Activated naive CD4-positive, alpha-beta T cell treated with anti-CD3 and anti-CD28 coated beads for 36 hours (primary cell): ENCODE results near the gene ENAH. TPM values are rescaled to one million over a fixed set of nuclear protein-coding genes. Genes with fewer than 3 reads are reported as not detected.
A peak's percentile ranks its signal among the peaks of the same experiment; 100 is the strongest.

ENCODE experiments used
- CTCF ChIA-PET: fragments of 350-600 bp; sonication (Branson Sonifier 250); formaldehyde crosslinking; loops from one replicate; lab custom pipeline; 2021; ENCODE audit warnings: antibody characterized with exemption; lab: Charles Lee
- DNase-seq: peaks from one replicate; pipeline ENCODE4 v3.0.0-alpha.2; 2020
- H3K27ac Mint-ChIP-seq: one replicate; pipeline ENCODE4 v1.8.0; 2021; ENCODE audit warnings: mild to moderate bottlenecking, mixed read lengths
- H3K27me3 Mint-ChIP-seq: one replicate; pipeline ENCODE4 v1.8.0; 2021; ENCODE audit warnings: low read depth, mixed read lengths
- H3K36me3 Mint-ChIP-seq: one replicate; pipeline ENCODE4 v1.8.0; 2021; ENCODE audit warnings: low read depth, mixed read lengths
- H3K4me1 Mint-ChIP-seq: one replicate; pipeline ENCODE4 v1.8.0; 2021; ENCODE audit warnings: low read depth, mixed read lengths
- H3K4me3 Mint-ChIP-seq: one replicate; pipeline ENCODE4 v1.8.0; 2021; ENCODE audit warnings: mild to moderate bottlenecking, moderate library complexity, mixed read lengths
- H3K9me3 Mint-ChIP-seq: one replicate; pipeline ENCODE4 v1.8.0; 2021; ENCODE audit warnings: mixed read lengths
- intact Hi-C: fragments of 100-400 bp; cut with micrococcal nuclease; formaldehyde crosslinking; loops from one replicate; pipeline ENCODE4 v1.15.1; 2023
- total RNA-seq, 2 experiments: library from RNA; stranded (reverse); gene quantifications; one replicate each; pipeline ENCODE4 v1.2.3, GENCODE V29; 2021

The ENAH gene
- total RNA-seq, 2 experiments from 2014 or later: 0.91 to 2.0 TPM

GRCh38 chr1:225467193-225468020 lies 185.5 kb downstream of the ENAH start:
- intact Hi-C loops: loop anchor here (1.0 to 2.0 kb wide), 9 partner anchors 8 to 719 kb away; partner anchors contain the start of genes ACBD3, H3-3A, LBR and PYCR2
- no peaks in the 10 kb centered on the region for H3K36me3 Mint-ChIP-seq
- peak overlapping the region; percentile 99 for H3K27ac Mint-ChIP-seq
- peaks cover 17% of the 10 kb centered on the region for H3K4me1 Mint-ChIP-seq
- H3K9me3 Mint-ChIP-seq: no peaks in the 10 kb centered on the region
- CTCF ChIA-PET: interaction anchor here (0.7 to 3.5 kb wide), 10 partner anchors 10 to 444 kb away, joined by 3 to 14 read pairs (median 4); partner anchors contain the start of gene SRP9
- peak overlapping the region; percentile 90 for H3K4me3 Mint-ChIP-seq
- DNase-seq: peak; percentile 91
- no peaks in the 10 kb centered on the region for H3K27me3 Mint-ChIP-seq

- H3K4me3 Mint-ChIP-seq: peak overlapping the region; percentile 90
- no peaks in the 10 kb centered on the region for H3K9me3 Mint-ChIP-seq
- CTCF ChIA-PET: interaction anchor here (0.7 to 3.5 kb wide), 2 partner anchors 11 to 84 kb away, joined by 3 to 14 read pairs; no protein-coding TSS in a partner anchor
- intact Hi-C loops: loop anchor here (1.0 to 2.0 kb wide), 9 partner anchors 8 to 719 kb away; partner anchors contain the start of genes ACBD3, H3-3A, LBR and PYCR2
- DNase-seq: no peak
- no peaks in the 10 kb centered on the region for H3K27me3 Mint-ChIP-seq
- peak overlapping the region; percentile 99 for H3K27ac Mint-ChIP-seq
- peaks cover 20% of the 10 kb centered on the region for H3K4me1 Mint-ChIP-seq
- H3K36me3 Mint-ChIP-seq: no peaks in the 10 kb centered on the region
Measured at GRCh38 chr1:225466848-225467192, 186.1 kb downstream of the ENAH start.

GRCh38 chr1:225465793-225466517 lies 187.0 kb downstream of the ENAH start:
- CTCF ChIA-PET: interaction anchor here (0.6 to 3.5 kb wide), 3 partner anchors 9 to 942 kb away, joined by 3 to 14 read pairs (median 6); no protein-coding TSS in a partner anchor
- Mint-ChIP-seq H3K36me3 (no peaks in the 10 kb centered on the region), H3K4me3 (peak overlapping the region; percentile 14), H3K9me3 (no peaks in the 10 kb centered on the region), H3K27me3 (no peaks in the 10 kb centered on the region), H3K27ac (peak overlapping the region; percentile 99), H3K4me1 (peaks cover 23% of the 10 kb centered on the region)
- peak; percentile 2 for DNase-seq
- intact Hi-C loops: loop anchor here (2.0 kb wide), 3 partner anchors 147 to 597 kb away; partner anchors contain the start of genes H3-3A and SRP9

GRCh38 chr1:225464851-225465792 lies 187.8 kb downstream of the ENAH start:
- Mint-ChIP-seq H3K9me3 (no peaks in the 10 kb centered on the region), H3K27ac (peak overlapping the region; percentile 24), H3K4me1 (peaks cover 30% of the 10 kb centered on the region), H3K36me3 (no peaks in the 10 kb centered on the region), H3K4me3 (no peak overlapping the region), H3K27me3 (no peaks in the 10 kb centered on the region)
- peak; percentile 3 for DNase-seq
- CTCF ChIA-PET: interaction anchor here (0.6 to 2.3 kb wide), 2 partner anchors 10 to 943 kb away, joined by 3 to 6 read pairs; no protein-coding TSS in a partner anchor
- intact Hi-C loops: no loop called here

GRCh38 chr1:225462714-225463574 lies 190.0 kb downstream of the ENAH start:
- peaks cover 30% of the 10 kb centered on the region for H3K4me1 Mint-ChIP-seq
- intact Hi-C loops: no loop called here
- peak; percentile 2 for DNase-seq
- H3K27ac Mint-ChIP-seq: no peak overlapping the region
- no peaks in the 10 kb centered on the region for H3K9me3 Mint-ChIP-seq
- no peaks in the 10 kb centered on the region for H3K36me3 Mint-ChIP-seq
- CTCF ChIA-PET: interaction anchor here (1.2 kb wide), 1 partner anchor 23 kb away, joined by 3 read pairs; no protein-coding TSS in a partner anchor
- H3K27me3 Mint-ChIP-seq: no peaks in the 10 kb centered on the region
- no peak overlapping the region for H3K4me3 Mint-ChIP-seq

GRCh38 chr1:225462429-225462713 lies 190.6 kb downstream of the ENAH start:
- Mint-ChIP-seq H3K4me1 (peaks cover 30% of the 10 kb centered on the region), H3K36me3 (no peaks in the 10 kb centered on the region), H3K4me3 (no peak overlapping the region), H3K27me3 (no peaks in the 10 kb centered on the region), H3K27ac (peak overlapping the region; percentile 10), H3K9me3 (no peaks in the 10 kb centered on the region)
- intact Hi-C loops: no loop called here
- DNase-seq: peak; percentile 2
- CTCF ChIA-PET: interaction anchor here (1.2 kb wide), 1 partner anchor 22 kb away, joined by 3 read pairs; no protein-coding TSS in a partner anchor

- intact Hi-C loops: no loop called here
- CTCF ChIA-PET: interaction anchor here (1.2 to 1.6 kb wide), 3 partner anchors 11 to 22 kb away, joined by 3 to 5 read pairs (median 5); no protein-coding TSS in a partner anchor
- Mint-ChIP-seq H3K9me3 (no peaks in the 10 kb centered on the region), H3K27me3 (no peaks in the 10 kb centered on the region), H3K27ac (peak overlapping the region; percentile 10), H3K36me3 (no peaks in the 10 kb centered on the region), H3K4me1 (peaks cover 27% of the 10 kb centered on the region), H3K4me3 (no peak overlapping the region)
- DNase-seq: peak; percentile 4
Measured at GRCh38 chr1:225461533-225462428, 191.1 kb downstream of the ENAH start.

- H3K27ac Mint-ChIP-seq: no peak overlapping the region
- CTCF ChIA-PET: interaction anchor here (0.7 to 1.6 kb wide), 4 partner anchors 10 to 34 kb away, joined by 3 to 5 read pairs (median 4); no protein-coding TSS in a partner anchor
- H3K27me3 Mint-ChIP-seq: no peaks in the 10 kb centered on the region
- H3K9me3 Mint-ChIP-seq: no peaks in the 10 kb centered on the region
- intact Hi-C loops: no loop called here
- no peaks in the 10 kb centered on the region for H3K36me3 Mint-ChIP-seq
- peak; percentile 81 for DNase-seq
- no peak overlapping the region for H3K4me3 Mint-ChIP-seq
- H3K4me1 Mint-ChIP-seq: peaks cover 21% of the 10 kb centered on the region
Measured at GRCh38 chr1:225460737-225461532, 192.0 kb downstream of the ENAH start.

- no peaks in the 10 kb centered on the region for H3K9me3 Mint-ChIP-seq
- no peak overlapping the region for H3K4me3 Mint-ChIP-seq
- DNase-seq: peak; percentile 22
- peaks cover 21% of the 10 kb centered on the region for H3K4me1 Mint-ChIP-seq
- H3K27ac Mint-ChIP-seq: peak overlapping the region; percentile 48
- no peaks in the 10 kb centered on the region for H3K36me3 Mint-ChIP-seq
- CTCF ChIA-PET: interaction anchor here (0.7 to 1.6 kb wide), 4 partner anchors 10 to 34 kb away, joined by 3 to 5 read pairs (median 4); no protein-coding TSS in a partner anchor
- H3K27me3 Mint-ChIP-seq: no peaks in the 10 kb centered on the region
- intact Hi-C loops: no loop called here
Measured at GRCh38 chr1:225460021-225460736, 192.7 kb downstream of the ENAH start.
